Effector CD4-positive, alpha-beta T cell (primary cell): ENCODE results near the gene ZXDC.

Source experiments
- DNase-seq: peaks from one replicate; pipeline ENCODE4 v3.0.0-alpha.2; 2020

The ZXDC gene

DNA sequence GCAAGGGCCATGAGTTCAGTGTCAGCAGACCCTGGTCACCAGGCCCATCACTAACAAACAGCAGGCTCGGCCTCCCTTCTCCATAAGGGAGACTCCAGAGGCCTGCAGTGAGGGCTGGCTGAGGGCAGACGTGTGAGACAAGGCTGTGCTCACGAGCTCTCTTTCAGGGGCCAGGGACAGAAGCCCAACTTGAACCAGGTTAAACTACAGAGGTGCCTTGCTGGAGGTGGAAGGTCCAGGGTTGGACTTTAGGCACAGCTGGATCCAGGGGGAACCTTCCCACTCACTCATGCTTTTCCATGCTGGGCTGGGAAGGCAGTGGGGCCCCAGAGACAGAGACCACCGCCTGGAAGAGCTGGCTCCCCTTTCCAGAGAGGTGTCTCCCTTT lies 62.0 kb downstream of the ZXDC start:
- DNase-seq: no peak

- no peak for DNase-seq
These were observed 62.6 kb downstream of the ZXDC start for GRCh38 chr3:126412841-126413692.

DNA sequence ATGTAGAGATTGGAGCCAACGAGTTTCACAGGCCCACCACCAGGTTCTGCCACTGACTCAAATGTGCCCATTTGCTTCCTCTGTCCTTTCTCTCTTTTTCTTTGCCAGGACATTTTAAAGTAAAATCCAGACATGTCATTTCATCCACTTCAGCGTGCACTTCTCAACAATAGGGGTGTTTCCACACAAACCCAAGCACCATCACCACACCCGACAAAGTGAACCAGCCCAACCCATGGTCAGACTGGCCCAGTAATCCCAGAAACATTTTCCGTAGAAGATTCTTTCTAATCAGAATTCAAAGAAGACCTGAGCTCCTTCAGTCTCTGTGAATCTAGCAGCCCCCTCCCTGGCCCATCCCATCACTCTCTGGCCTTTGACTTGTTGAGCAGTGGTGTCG lies 67.6 kb downstream of the ZXDC start:
- no peak for DNase-seq

- DNase-seq: no peak
These were observed 68.2 kb downstream of the ZXDC start for GRCh38 chr3:126407412-126408044.

DNA sequence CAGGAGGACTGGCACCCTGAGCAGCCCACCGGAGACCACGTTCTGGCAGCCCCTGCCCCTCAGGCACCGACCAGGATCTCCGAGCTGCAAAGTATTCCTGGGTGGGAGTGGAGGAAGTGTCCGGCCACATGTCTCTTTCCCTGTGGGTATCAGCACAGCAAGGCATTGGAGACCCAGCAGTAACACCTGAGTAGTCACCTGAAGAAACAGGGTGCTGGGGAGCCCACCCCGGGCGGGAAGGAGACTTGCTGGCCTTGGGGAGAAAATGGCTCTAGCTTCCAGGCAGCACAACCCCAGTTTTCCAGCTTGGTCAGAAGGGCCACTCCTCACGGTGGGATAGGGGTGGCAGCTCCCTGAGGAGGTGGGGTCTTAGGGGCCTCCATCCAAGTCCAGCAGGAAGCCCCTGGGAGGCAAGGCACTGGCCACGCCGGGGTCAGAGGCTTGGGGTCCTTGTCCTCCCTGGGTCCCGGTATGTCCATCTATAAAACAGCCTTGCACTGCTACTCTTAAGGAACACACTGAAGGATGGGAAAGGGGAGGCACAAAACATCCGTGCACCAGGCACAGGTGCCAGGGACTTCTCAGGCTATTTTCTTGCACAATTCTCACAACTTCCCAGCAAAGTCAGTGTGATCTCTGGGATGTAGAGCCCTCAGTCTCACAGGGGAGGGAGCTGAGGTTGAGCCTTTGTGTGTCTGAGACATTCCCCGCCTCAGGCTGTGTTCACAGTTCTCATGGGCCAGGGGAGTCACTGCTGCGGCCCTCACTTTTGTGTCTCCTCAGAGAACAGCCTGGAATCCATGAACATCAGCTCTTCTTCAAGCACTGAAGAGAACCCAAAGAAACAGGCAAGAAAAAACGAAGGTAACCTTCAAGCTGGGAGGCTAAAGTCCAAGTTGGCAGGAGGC lies 69.0 kb downstream of the ZXDC start:
- DNase-seq: no peak

DNA sequence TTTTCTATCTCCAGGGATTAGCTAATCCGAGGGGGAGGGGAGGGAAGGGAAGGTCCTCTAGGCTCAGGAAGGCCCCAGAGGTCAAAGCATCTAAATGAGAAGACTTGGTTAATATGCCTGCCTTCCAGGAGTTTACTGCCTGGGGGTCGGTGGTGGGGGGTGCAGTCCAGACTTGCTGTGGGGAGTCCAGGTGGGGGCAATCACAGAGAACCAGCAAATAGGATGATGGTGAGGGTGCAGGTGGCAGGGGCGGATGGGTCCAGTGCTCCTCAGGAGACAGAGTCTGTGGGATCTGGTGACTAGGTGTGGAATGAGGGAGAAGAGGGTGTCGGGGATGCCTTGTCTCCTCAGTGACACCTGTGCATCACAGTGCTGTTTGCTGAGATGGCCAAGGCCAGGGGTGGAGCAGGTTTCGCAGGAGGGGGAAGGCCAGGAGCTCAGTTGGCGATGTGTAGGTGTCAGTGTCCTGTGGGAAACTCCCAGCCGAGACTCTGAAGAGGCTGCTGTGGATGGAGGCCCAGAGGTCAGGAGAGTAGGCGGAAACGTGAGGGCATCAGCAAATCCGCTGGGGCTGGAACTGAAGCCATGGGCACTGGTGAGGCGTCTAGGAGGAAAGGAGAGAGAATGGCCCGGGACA lies 72.9 kb downstream of the ZXDC start:
- no peak for DNase-seq

DNA sequence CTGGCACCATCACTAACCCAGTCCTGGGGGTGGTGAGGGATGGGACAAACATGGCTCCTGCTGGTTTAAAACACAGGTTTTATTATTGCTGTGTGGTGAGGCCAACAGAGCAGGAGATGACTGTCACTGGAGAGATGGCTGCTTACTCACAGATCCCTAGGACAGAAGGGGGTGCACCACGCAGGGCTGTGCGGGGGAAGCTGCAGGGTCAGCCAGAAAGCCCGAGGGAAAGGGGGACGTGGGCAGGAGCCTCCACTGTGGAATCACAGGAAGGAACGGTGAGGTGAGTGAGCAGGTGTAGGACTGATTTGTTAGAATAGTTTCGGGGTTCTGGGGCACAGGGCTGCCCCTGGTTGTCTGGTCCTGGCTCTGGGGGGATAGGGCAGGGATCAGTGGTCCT lies 73.5 kb downstream of the ZXDC start:
- DNase-seq: no peak

GRCh38 chr3:126401611-126402160 lies 74.0 kb downstream of the ZXDC start:
- no peak for DNase-seq

GRCh38 chr3:126399756-126400155 lies 75.9 kb downstream of the ZXDC start:
- DNase-seq: no peak

DNA sequence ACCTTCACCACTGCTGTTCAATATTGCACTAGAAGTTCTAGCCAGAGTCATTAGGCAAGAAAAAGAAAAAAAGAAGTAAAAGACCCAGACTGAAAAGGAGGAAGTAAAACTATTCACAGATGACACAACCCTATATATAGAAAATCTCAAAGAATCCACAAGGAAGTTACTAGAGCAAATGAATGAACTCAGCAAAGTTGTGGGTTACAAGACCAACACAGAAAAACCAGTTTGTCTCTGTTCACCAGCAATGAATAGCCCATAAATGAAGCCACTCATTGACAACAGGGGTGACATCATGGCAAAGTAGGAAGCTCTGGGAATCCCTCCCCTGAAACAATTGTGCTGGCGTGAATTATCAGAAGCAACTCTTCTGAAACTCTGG lies 76.3 kb downstream of the ZXDC start:
- no peak for DNase-seq

DNA sequence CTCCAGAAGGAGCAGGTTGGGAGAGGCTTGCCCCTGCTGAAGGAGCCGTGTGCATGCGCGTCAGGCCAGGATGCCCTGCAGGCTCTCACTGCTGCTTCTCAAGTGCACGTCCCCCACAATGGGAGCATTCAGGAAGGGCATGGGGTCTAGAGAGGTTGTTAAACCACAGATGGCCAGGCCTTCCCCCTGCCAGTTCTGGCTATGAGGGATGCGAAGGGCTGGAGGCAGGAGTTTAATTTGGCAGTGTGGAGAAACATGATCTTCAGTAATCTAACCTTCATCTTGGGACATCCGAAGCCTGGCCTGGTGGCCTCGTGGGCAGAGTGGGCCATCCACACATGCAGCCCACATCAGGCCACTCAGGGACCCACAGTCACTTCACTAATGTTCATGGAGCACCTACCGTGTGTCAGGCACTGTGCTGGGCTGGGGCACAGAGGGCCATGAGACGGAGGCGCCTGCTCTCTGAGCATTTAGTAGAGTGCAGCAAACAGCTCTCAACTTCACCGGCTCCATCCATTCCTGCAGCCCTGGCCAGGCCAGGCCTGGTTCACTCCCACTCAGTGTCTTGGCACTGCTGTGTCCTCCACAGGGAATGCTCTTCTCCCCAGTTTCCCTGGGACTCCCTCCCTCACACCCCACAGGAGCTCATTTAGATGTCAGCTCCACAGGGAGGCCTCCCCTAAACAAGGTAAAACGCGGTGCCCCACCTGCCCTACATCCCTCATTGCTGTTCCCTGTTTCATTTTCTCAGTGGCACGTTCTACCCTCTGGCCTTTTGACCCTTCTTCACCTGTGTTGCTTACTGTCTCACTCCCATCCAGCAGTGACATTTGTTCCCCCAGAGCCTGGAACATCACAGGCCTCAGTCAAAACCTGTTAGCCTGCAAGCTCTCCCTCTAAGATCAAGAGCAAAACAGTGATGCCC lies 77.0 kb downstream of the ZXDC start:
- no peak for DNase-seq

DNA sequence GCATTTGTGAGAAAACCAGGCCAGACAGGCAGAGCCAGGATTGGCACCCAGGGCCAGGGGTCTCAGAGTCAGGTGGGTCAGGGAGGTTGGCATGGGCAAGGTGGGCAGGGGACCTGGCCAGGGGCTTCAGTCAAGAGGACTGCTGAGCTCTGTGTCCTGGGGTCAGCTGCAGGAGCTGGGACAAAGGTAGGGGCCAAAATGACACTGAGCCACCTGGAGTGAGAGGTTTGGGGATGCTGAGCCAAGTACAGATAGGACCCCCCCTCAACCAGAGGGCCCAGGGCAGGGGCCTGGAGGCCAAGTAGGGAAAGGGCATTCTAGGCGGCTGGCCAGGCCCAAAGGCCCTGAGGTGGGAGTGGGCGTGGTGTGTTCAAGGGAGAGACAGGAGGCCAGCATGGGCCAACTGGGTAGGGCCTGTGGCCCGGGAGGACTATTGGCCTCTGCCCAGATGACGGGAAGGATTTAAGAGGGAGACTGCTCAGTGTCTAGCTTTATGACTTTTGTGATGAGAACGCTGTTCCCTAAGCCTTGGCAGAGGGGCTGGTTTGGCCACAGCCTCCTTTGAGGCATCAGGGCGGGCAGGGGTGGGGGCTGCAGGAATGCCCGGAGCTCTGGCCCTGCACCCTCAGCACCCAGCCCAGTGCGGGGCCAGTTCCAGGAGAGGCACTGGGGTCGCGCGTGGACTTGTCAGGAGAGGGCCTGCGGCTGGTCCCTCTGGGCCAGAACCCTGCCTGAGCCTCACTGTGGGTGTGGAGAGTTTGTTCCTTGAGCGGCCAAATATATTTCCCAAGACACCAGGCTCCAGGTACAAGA lies 77.9 kb downstream of the ZXDC start:
- DNase-seq: no peak

DNA sequence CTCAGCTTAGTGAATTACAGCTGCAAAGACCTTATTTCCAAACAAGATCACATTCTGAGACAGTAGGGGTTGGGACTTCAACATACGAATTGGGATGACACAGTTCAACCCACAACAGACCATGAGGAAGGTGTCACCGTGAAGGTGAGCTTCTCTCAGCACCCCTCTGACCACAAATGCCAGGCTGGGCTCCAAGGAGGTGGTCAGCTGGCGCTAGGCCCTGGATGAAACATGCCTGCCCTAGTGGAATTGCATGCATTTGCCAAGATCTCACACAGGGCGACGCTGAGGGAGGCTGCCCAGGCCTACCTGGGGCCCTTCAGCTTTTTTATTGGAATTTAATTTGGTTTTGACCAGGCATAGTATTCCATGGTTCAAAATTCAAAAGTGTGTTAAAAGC lies 79.2 kb downstream of the ZXDC start:
- DNase-seq: no peak

DNA sequence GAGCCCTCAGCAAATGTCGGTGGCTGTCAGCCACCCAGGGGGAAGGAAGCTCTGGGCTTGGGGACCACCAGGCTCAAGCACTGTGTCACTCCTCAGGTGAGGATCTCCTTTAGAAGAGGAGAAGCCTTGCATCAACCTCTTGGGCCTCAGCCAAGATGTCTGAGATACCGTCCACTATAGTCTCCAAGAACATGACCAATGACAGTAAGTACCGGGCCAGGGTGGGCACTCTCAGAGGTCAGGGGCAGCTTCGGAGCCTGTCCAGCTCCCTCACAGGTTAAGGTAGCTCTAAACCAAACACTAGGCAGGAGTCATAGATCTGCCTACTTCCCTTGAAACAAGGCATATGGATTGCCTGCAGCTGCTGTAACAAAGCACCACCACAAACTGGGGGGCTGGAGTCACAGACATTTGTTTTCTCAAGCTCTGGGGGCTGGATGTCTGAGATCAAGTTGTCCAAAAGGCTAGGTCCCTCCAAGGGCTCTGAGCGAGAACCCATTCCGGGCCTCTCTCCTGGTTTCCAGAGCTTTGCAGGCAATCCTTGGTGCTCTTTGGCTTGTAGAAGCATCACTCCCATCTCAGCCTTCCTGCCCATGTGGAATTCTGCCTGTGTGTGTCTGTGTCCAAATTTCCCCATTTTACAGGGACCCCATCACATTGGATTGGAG lies 79.7 kb downstream of the ZXDC start:
- DNase-seq: no peak

DNA sequence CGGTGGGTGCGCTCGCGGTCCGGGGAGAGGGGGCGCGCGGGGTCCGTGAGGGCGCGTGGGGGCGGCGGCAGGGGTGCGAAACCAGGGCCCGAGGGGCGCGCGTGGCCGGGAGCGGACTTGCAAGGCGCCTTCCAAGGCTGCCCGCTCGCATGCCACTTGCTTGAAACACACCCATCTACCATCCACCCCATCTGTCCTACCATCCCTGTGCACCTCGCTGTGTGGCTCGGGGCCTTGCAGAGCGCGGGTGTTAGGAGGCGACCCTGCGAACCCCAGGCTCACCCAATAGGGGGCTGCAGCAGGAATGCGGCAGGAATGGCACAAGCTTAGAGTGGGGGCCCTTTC lies 80.7 kb downstream of the ZXDC start:
- no peak for DNase-seq

GRCh38 chr3:126394179-126394976 lies 81.3 kb downstream of the ZXDC start, which contains the start of gene CFAP100:
TSS of gene CFAP100 (plus strand) at chr3:126394909. CDS start at chr3:126396001, 1,092 bp downstream.
- no peak for DNase-seq

- no peak for DNase-seq
These were observed 82.1 kb downstream of the ZXDC start for GRCh38 chr3:126393563-126393962.

- DNase-seq: no peak
These were observed 83.4 kb downstream of the ZXDC start for GRCh38 chr3:126392246-126392645.

DNA sequence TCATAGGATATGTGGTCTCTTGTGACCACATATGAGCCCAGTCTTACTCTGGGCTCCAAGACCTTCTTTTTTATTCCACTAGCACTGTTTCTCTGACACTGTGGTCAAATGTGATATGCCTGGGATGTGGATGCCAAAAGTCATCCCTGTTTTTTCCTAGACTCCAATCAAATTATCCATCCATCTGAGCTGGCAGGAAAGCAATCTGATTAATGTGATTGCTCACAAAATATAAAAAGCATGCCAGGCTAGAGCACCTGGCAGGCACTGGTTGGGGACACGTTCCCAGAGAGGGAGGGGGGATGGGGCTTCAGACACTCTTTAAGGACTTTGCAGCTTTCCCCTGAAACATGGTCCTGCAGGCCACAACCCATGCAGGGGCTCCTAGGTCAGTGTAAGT lies 84.1 kb downstream of the ZXDC start:
- no peak for DNase-seq
